Measurements from ENCODE around the gene RPL10A. TPM values are rescaled to one million over a fixed set of nuclear protein-coding genes. Genes with fewer than 3 reads are reported as not detected.

RPL10A gene
- total RNA-seq = 1,000 to 10,000 TPM; 1,380 to 2,381 (median 2,302) TPM
- 1,000 to 10,000 TPM; 1,203 to 1,279 TPM for polyA plus RNA-seq
- 1,081 reads per million, percentile 99 among the genes with 10 or more reads in this experiment for total RNA-seq

GRCh38 chr6:35468181-35468979 lies at the start of gene RPL10A:
RPL10A (plus strand) TSS chr6:35468401; CDS start chr6:35468435, 34 bp downstream.
- Mint-ChIP-seq H3K27ac (peak within 1 kb of the TSS; percentile 94 to 100 (median 99)), H3K27me3 (no peaks in the 10 kb centered on the region), H3K36me3 (peaks cover 9 to 33% (median 15%) of the 10 kb centered on the region in 5 donors), H3K4me3 (peak within 1 kb of the TSS; percentile 85 to 99 (median 98)), H3K4me1 (peaks cover 25 to 49% (median 35%) of the 10 kb centered on the region in 7 donors), H3K9me3 (peaks cover 0 to 2% (median 0%) of the 10 kb centered on the region in 11 donors)
- Histone ChIP-seq H3K27me3 (ENCODE audit: control insufficient read depth in 2 of 2, insufficient read depth in 2 of 2, low read length in 2 of 2) (no peaks in the 10 kb centered on the region), H3K36me3 (ENCODE audit: control insufficient read depth in 2 of 3, insufficient read depth in 3 of 3, low read length in 3 of 3) (peaks cover 9 to 40% (median 19%) of the 10 kb centered on the region in 3 experiments), H3K9me3 (ENCODE audit: control insufficient read depth in 2 of 3, low read length in 3 of 3) (no peaks in the 10 kb centered on the region), H3K4me3 (ENCODE audit: low read length) (peak within 1 kb of the TSS; percentile 91), H3K4me1 (ENCODE audit: control insufficient read depth in 2 of 2, insufficient read depth in 2 of 2, low read length in 2 of 2) (peaks cover 11 to 27% of the 10 kb centered on the region in 2 donors), H3K27ac (ENCODE audit: low read depth, low read length) (peak within 1 kb of the TSS; percentile 83)
- CTCF ChIA-PET = interaction anchor here (0.6 to 5.6 kb wide), 16 partner anchors 12 to 589 kb away, joined by 3 to 81 read pairs (median 5); partner anchors contain the start of genes ARMC12, DEF6, FANCE and PPARD
- POLR2A ChIA-PET = interaction anchor here (0.6 to 3.5 kb wide), 31 partner anchors 10 to 1043 kb away, joined by 3 to 31 read pairs (median 4); partner anchors contain the start of genes DEF6, FANCE, PPARD and RPS10
- DNase-seq = peak; percentile 87 to 97 (median 94)
- intact Hi-C loops (cut with micrococcal nuclease) = loop anchor here (1.0 to 10.0 kb wide), 16 partner anchors 16 to 771 kb away; partner anchors contain the start of genes DEF6 (in 2 of the 2), FANCE (in 2 of the 2), PPARD (in 2 of the 2) and TEAD3 (in 2 of the 2)
- peak; percentile 96 for ATAC-seq

DNA sequence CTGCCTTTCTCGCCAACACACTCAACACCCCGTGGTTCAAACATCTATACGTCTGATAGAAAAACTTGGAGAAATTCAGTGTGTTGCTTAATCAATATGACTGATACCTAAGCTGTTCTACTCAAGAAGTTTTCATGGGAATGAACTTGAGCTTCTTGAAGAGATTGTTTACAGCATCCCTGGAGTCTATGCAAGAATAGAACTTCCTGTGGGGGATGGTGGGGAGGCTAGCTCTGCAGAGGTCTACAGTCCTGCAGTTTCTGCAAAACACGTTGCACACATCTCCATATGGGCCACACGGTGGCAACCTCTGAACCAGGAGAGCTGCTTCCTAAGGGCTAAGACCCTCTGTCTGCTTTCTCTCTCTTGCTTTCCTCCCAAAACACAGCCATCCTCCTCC lies 48.8 kb upstream of the RPL10A start:
- Histone ChIP-seq H3K9me3 (ENCODE audit: control insufficient read depth in 2 of 3, low read length in 3 of 3) (no peaks in the 10 kb centered on the region), H3K27ac (ENCODE audit: low read depth, low read length) (no peak overlapping the region), H3K27me3 (ENCODE audit: control insufficient read depth in 2 of 2, insufficient read depth in 2 of 2, low read length in 2 of 2) (no peaks in the 10 kb centered on the region), H3K36me3 (ENCODE audit: control insufficient read depth in 2 of 3, insufficient read depth in 3 of 3, low read length in 3 of 3) (peaks cover 0 to 56% (median 9%) of the 10 kb centered on the region in 3 experiments), H3K4me1 (ENCODE audit: control insufficient read depth in 2 of 2, insufficient read depth in 2 of 2, low read length in 2 of 2) (peaks cover 0 to 30% of the 10 kb centered on the region in 2 donors), H3K4me3 (ENCODE audit: low read length) (no peak overlapping the region)
- ChIA-PET POLR2A (interaction anchor here (0.6 to 1.9 kb wide), 7 partner anchors 13 to 123 kb away, joined by 3 to 6 read pairs (median 3); partner anchors contain the start of genes PPARD and RPL10A), CTCF (interaction anchor here (0.7 to 4.0 kb wide), 17 partner anchors 9 to 317 kb away, joined by 3 to 26 read pairs (median 5); partner anchors contain the start of genes ARMC12, FANCE, PPARD and RPL10A)
- Mint-ChIP-seq H3K4me3 (peak overlapping the region in 9 of 10 donors; percentile 29 to 77 (median 46)), H3K36me3 (peaks cover 7 to 27% (median 15%) of the 10 kb centered on the region in 5 donors), H3K27me3 (no peaks in the 10 kb centered on the region), H3K9me3 (no peaks in the 10 kb centered on the region), H3K27ac (peak overlapping the region; percentile 76 to 94 (median 88)), H3K4me1 (peaks cover 26 to 54% (median 40%) of the 10 kb centered on the region in 7 donors)
- DNase-seq = peak in 6 of 9 donors; percentile 7 to 41 (median 32)
- peak; percentile 38 for ATAC-seq
- intact Hi-C loops (cut with micrococcal nuclease) = loop anchor here (1.0 to 5.0 kb wide), 4 partner anchors 30 to 52 kb away; partner anchors contain the start of gene RPL10A (in 1 of the 2)

GRCh38 chr6:35419961-35420360 lies 48.2 kb upstream of the RPL10A start:
- Histone ChIP-seq H3K36me3 (ENCODE audit: control insufficient read depth in 2 of 3, insufficient read depth in 3 of 3, low read length in 3 of 3) (peaks cover 0 to 55% (median 10%) of the 10 kb centered on the region in 3 experiments), H3K4me1 (ENCODE audit: control insufficient read depth in 2 of 2, insufficient read depth in 2 of 2, low read length in 2 of 2) (peaks cover 0 to 26% of the 10 kb centered on the region in 2 donors), H3K27ac (ENCODE audit: low read depth, low read length) (no peak overlapping the region), H3K27me3 (ENCODE audit: control insufficient read depth in 2 of 2, insufficient read depth in 2 of 2, low read length in 2 of 2) (no peaks in the 10 kb centered on the region), H3K9me3 (ENCODE audit: control insufficient read depth in 2 of 3, low read length in 3 of 3) (no peaks in the 10 kb centered on the region), H3K4me3 (ENCODE audit: low read length) (no peak overlapping the region)
- DNase-seq = no peak
- intact Hi-C loops (cut with micrococcal nuclease) = loop anchor here (1.0 to 5.0 kb wide), 4 partner anchors 29 to 53 kb away; partner anchors contain the start of gene RPL10A (in 1 of the 2)
- ChIA-PET CTCF (interaction anchor here (0.6 to 4.0 kb wide), 16 partner anchors 8 to 316 kb away, joined by 3 to 26 read pairs (median 4); partner anchors contain the start of genes ARMC12, FANCE, PPARD and RPL10A), POLR2A (interaction anchor here (0.6 to 1.5 kb wide), 6 partner anchors 14 to 123 kb away, joined by 3 to 6 read pairs (median 3); partner anchors contain the start of genes PPARD and RPL10A)
- no peaks in the 10 kb centered on the region for H3K27me3 Mint-ChIP-seq
- no peaks in the 10 kb centered on the region for H3K9me3 Mint-ChIP-seq
- H3K4me1 Mint-ChIP-seq = peaks cover 23 to 49% (median 36%) of the 10 kb centered on the region in 7 donors
- peak overlapping the region in 7 of 9 donors; percentile 76 to 92 (median 88) for H3K27ac Mint-ChIP-seq
- H3K36me3 Mint-ChIP-seq = peaks cover 9 to 31% (median 15%) of the 10 kb centered on the region in 5 donors
- no peak for ATAC-seq
- peak overlapping the region in 6 of 10 donors; percentile 29 to 77 (median 54) for H3K4me3 Mint-ChIP-seq

DNA sequence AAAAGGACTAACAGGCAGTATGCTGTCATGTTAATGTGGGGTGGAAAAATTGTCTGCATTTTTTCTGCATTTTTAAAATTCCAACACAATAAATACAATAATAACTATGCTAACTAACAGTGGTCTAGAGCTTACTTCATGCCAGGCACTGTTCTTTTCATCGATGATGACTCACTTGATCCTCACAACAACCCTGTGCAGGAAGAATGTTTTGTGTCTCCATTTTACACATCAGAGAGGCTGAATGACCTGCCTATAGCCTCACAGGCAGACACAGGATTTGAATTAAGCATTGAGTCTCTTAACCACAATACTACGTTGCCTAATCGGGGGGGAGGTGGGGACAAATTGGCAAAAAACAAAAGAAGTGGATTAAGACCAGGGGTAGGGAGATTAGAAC lies 42.9 kb upstream of the RPL10A start:
- Histone ChIP-seq H3K4me1 (ENCODE audit: control insufficient read depth in 2 of 2, insufficient read depth in 2 of 2, low read length in 2 of 2) (no peaks in the 10 kb centered on the region), H3K27me3 (ENCODE audit: control insufficient read depth in 2 of 2, insufficient read depth in 2 of 2, low read length in 2 of 2) (no peaks in the 10 kb centered on the region), H3K9me3 (ENCODE audit: control insufficient read depth in 2 of 3, low read length in 3 of 3) (peaks cover 0 to 22% (median 0%) of the 10 kb centered on the region in 3 experiments), H3K27ac (ENCODE audit: low read depth, low read length) (no peak overlapping the region), H3K4me3 (ENCODE audit: low read length) (no peak overlapping the region), H3K36me3 (ENCODE audit: control insufficient read depth in 2 of 3, insufficient read depth in 3 of 3, low read length in 3 of 3) (peaks cover 0 to 71% (median 10%) of the 10 kb centered on the region in 3 experiments)
- intact Hi-C loops (cut with micrococcal nuclease) = no loop called here
- peaks cover 19 to 48% (median 31%) of the 10 kb centered on the region in 5 donors for H3K36me3 Mint-ChIP-seq
- no peak for DNase-seq
- H3K4me1 Mint-ChIP-seq = peaks cover 0 to 9% (median 0%) of the 10 kb centered on the region in 7 donors
- no peak for ATAC-seq
- H3K9me3 Mint-ChIP-seq = peaks cover 0 to 24% (median 13%) of the 10 kb centered on the region in 11 donors
- no peak overlapping the region for H3K4me3 Mint-ChIP-seq
- POLR2A ChIA-PET = interaction anchor here (0.8 kb wide), 1 partner anchor 71 kb away, joined by 3 read pairs; no protein-coding TSS in a partner anchor
- no peak overlapping the region for H3K27ac Mint-ChIP-seq
- CTCF ChIA-PET = no interaction called here
- no peaks in the 10 kb centered on the region for H3K27me3 Mint-ChIP-seq

- DNase-seq (no peak), ATAC-seq (peak; percentile 27)
- Histone ChIP-seq H3K4me3 (ENCODE audit: low read length) (no peak overlapping the region), H3K36me3 (ENCODE audit: control insufficient read depth in 2 of 3, insufficient read depth in 3 of 3, low read length in 3 of 3) (peaks cover 0 to 66% (median 10%) of the 10 kb centered on the region in 3 experiments), H3K27ac (ENCODE audit: low read depth, low read length) (no peak overlapping the region), H3K4me1 (ENCODE audit: control insufficient read depth in 2 of 2, insufficient read depth in 2 of 2, low read length in 2 of 2) (no peaks in the 10 kb centered on the region), H3K27me3 (ENCODE audit: control insufficient read depth in 2 of 2, insufficient read depth in 2 of 2, low read length in 2 of 2) (no peaks in the 10 kb centered on the region), H3K9me3 (ENCODE audit: control insufficient read depth in 2 of 3, low read length in 3 of 3) (peaks cover 0 to 23% (median 0%) of the 10 kb centered on the region in 3 experiments)
- CTCF ChIA-PET = no interaction called here
- Mint-ChIP-seq H3K27ac (peak overlapping the region in 4 of 9 donors; percentile 3 to 53 (median 22)), H3K27me3 (no peaks in the 10 kb centered on the region), H3K36me3 (peaks cover 19 to 48% (median 28%) of the 10 kb centered on the region in 5 donors), H3K4me1 (peaks cover 0 to 9% (median 0%) of the 10 kb centered on the region in 7 donors), H3K9me3 (peaks cover 0 to 26% (median 15%) of the 10 kb centered on the region in 11 donors), H3K4me3 (no peak overlapping the region)
- POLR2A ChIA-PET = interaction anchor here (0.8 kb wide), 1 partner anchor 72 kb away, joined by 3 read pairs; no protein-coding TSS in a partner anchor
- intact Hi-C loops (cut with micrococcal nuclease) = no loop called here
Measured at GRCh38 chr6:35426074-35426473, 42.1 kb upstream of the RPL10A start.

DNA sequence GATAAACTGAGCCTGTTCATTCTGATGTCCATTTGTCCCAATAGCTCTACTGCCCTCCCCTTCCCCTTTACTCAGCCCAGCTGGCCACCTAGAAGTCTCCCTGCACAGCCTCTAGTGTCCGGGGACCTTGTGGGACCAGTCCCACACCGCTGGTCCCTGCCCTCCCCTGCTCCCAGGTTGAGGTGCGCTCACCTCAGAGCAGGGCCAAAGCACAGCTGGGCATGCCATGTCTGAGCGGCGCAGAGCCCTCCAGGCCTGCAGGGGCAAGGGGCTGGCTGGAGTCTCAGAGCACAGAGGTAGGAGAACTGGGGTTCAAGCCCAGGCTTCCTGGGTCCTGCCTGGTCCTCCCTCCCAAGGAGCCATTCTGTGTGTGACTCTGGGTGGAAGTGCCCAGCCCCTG lies 40.8 kb upstream of the RPL10A start:
- H3K9me3 Mint-ChIP-seq = peaks cover 0 to 26% (median 15%) of the 10 kb centered on the region in 11 donors
- Histone ChIP-seq H3K27ac (ENCODE audit: low read depth, low read length) (no peak overlapping the region), H3K4me1 (ENCODE audit: control insufficient read depth in 2 of 2, insufficient read depth in 2 of 2, low read length in 2 of 2) (no peaks in the 10 kb centered on the region), H3K4me3 (ENCODE audit: low read length) (no peak overlapping the region), H3K9me3 (ENCODE audit: control insufficient read depth in 2 of 3, low read length in 3 of 3) (peaks cover 0 to 23% (median 0%) of the 10 kb centered on the region in 3 experiments), H3K36me3 (ENCODE audit: control insufficient read depth in 2 of 3, insufficient read depth in 3 of 3, low read length in 3 of 3) (peaks cover 0 to 56% (median 10%) of the 10 kb centered on the region in 3 experiments), H3K27me3 (ENCODE audit: control insufficient read depth in 2 of 2, insufficient read depth in 2 of 2, low read length in 2 of 2) (no peaks in the 10 kb centered on the region)
- POLR2A ChIA-PET = no interaction called here
- H3K27ac Mint-ChIP-seq = no peak overlapping the region
- ATAC-seq (no peak), DNase-seq (no peak)
- H3K36me3 Mint-ChIP-seq = peaks cover 19 to 42% (median 28%) of the 10 kb centered on the region in 5 donors
- intact Hi-C loops (cut with micrococcal nuclease) = no loop called here
- H3K27me3 Mint-ChIP-seq = no peaks in the 10 kb centered on the region
- no peak overlapping the region for H3K4me3 Mint-ChIP-seq
- CTCF ChIA-PET = interaction anchor here (0.8 kb wide), 1 partner anchor 18 kb away, joined by 3 read pairs; no protein-coding TSS in a partner anchor
- H3K4me1 Mint-ChIP-seq = peaks cover 0 to 7% (median 0%) of the 10 kb centered on the region in 7 donors
